BE2C (cell line): Measurements from ENCODE around the gene SLC39A7.
A peak's percentile ranks its signal among the peaks of the same experiment; 100 is the strongest.

Experiments
- DNase-seq: peaks from one replicate; pipeline ENCODE4 v3.0.0-alpha.2; 2020
- H3K27me3 ChIP-seq: fragments of 250-450 bp; sonication (Bioruptor Pico); 2 replicates; pipeline ENCODE4 v1.5.1; 2020; ENCODE audit warnings: mild to moderate bottlenecking
- H3K36me3 ChIP-seq: fragments of 250-450 bp; sonication (Bioruptor Pico); 2 replicates; pipeline ENCODE4 v1.5.1; 2020; ENCODE audit warnings: mild to moderate bottlenecking
- H3K4me1 ChIP-seq: fragments of 250-450 bp; sonication (Bioruptor Pico); 2 replicates; pipeline ENCODE4 v1.5.1; 2020
- H3K4me3 ChIP-seq: 2 replicates; pipeline ENCODE4 v1.5.1; 2011; ENCODE audit warnings: low read depth, low read length
- H3K9me3 ChIP-seq: fragments of 250-450 bp; sonication (Bioruptor Pico); 2 replicates; pipeline ENCODE4 v1.5.1; 2020
- CTCF ChIP-seq: IDR thresholded peaks from 2 replicates; pipeline ENCODE4 v1.5.1; 2012; ENCODE audit warnings: mild to moderate bottlenecking, low read depth, low read length

Gene SLC39A7

DNA sequence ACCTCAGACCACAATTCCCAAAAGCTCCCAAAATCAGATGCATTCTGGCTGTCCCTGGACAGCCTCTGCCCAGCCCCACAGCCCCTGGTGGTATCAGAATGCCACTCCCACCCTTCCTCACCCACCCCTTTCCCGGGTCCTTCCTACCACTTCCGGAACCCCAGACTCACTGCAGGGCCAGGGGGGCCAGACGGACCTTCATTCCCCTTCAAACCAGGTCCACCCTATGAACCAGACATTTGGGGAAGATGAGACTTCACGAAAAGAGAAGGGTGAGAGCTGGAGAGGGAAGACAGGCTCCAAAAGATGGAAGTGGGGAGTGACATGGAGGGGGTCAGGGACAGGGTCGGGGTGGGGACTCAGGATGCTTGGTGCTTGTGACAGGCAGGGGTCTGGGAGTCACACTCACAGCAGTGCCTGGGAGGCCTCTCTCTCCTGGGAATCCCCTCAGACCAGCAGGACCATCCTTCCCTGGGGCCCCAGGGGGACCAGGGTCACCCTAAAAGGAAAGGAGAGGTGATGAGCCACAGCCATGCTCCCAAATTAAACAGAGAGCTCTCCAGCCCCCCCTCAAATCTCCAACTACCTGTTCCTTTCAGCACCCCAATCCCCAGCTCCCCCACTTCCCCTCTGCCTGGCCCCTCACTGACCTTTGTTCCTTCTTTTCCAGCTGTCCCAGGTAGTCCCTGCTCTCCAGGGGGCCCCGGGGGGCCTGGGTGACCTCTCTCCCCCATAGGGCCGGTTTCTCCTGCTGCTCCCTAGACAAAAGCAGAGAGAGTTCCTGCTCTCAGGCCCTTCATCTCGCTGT, 28.6 kb upstream of the SLC39A7 start:
- Histone ChIP-seq H3K9me3 (no peaks in the 10 kb centered on the region), H3K27me3 (no peaks in the 10 kb centered on the region), H3K4me3 (no peak overlapping the region), H3K36me3 (no peaks in the 10 kb centered on the region), H3K4me1 (peaks cover 3% of the 10 kb centered on the region; the same call in 1 of the 2 replicates)
- TF ChIP-seq CTCF: no peak
- no peak for DNase-seq

- Histone ChIP-seq H3K4me3 (no peak overlapping the region), H3K27me3 (no peaks in the 10 kb centered on the region), H3K4me1 (peaks cover 3% of the 10 kb centered on the region; the same call in 1 of the 2 replicates), H3K36me3 (no peaks in the 10 kb centered on the region), H3K9me3 (no peaks in the 10 kb centered on the region)
- peak; percentile 29 for DNase-seq
- TF ChIP-seq CTCF: peak; percentile 62
Measured at GRCh38 chr6:33172688-33173534, 27.8 kb upstream of the SLC39A7 start.

GRCh38 chr6:33173535-33174180, 27.0 kb upstream of the SLC39A7 start:
- peaks cover 3% of the 10 kb centered on the region; the same call in 1 of the 2 replicates for H3K4me1 ChIP-seq
- TF ChIP-seq CTCF: no peak
- no peaks in the 10 kb centered on the region for H3K9me3 ChIP-seq
- H3K27me3 ChIP-seq: no peaks in the 10 kb centered on the region
- no peak overlapping the region for H3K4me3 ChIP-seq
- no peaks in the 10 kb centered on the region for H3K36me3 ChIP-seq
- DNase-seq: no peak

GRCh38 chr6:33174784-33175183, 25.9 kb upstream of the SLC39A7 start:
- Histone ChIP-seq H3K36me3 (no peaks in the 10 kb centered on the region), H3K9me3 (no peaks in the 10 kb centered on the region), H3K4me3 (no peak overlapping the region), H3K27me3 (no peaks in the 10 kb centered on the region), H3K4me1 (peaks cover 3% of the 10 kb centered on the region; the same call in 1 of the 2 replicates)
- TF ChIP-seq CTCF: no peak
- no peak for DNase-seq

- Histone ChIP-seq H3K9me3 (no peaks in the 10 kb centered on the region), H3K4me3 (no peak overlapping the region), H3K27me3 (no peaks in the 10 kb centered on the region), H3K4me1 (no peaks in the 10 kb centered on the region), H3K36me3 (no peaks in the 10 kb centered on the region)
- no peak for DNase-seq
- peak; percentile 28 for TF ChIP-seq CTCF
Measured at GRCh38 chr6:33175436-33176069, 25.1 kb upstream of the SLC39A7 start.
